Measurements from ENCODE around the gene TNNT2.

The TNNT2 gene

GRCh38 chr1:201357636-201358348 lies 19.7 kb downstream of the TNNT2 start:
- DNase-seq (ENCODE audit: low read depth): no peak
- H3K4me3 ChIP-seq (ENCODE audit: low read depth, low read length): no peak overlapping the region
- TF ChIP-seq MAX (IDR thresholded peaks at IDR 0.05; ENCODE audit: low read depth, low read length) (no peak), POLR2A (IDR thresholded peaks at IDR 0.05; ENCODE audit: extremely low read depth, insufficient read length) (no peak), MYC (IDR thresholded peaks at IDR 0.05; ENCODE audit: low read depth, low read length) (no peak)
- TF ChIP-seq, protein P1, sequence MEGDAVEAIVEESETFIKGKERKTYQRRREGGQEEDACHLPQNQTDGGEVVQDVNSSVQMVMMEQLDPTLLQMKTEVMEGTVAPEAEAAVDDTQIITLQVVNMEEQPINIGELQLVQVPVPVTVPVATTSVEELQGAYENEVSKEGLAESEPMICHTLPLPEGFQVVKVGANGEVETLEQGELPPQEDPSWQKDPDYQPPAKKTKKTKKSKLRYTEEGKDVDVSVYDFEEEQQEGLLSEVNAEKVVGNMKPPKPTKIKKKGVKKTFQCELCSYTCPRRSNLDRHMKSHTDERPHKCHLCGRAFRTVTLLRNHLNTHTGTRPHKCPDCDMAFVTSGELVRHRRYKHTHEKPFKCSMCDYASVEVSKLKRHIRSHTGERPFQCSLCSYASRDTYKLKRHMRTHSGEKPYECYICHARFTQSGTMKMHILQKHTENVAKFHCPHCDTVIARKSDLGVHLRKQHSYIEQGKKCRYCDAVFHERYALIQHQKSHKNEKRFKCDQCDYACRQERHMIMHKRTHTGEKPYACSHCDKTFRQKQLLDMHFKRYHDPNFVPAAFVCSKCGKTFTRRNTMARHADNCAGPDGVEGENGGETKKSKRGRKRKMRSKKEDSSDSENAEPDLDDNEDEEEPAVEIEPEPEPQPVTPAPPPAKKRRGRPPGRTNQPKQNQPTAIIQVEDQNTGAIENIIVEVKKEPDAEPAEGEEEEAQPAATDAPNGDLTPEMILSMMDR (IDR thresholded peaks at IDR 0.05; ENCODE audit: low read depth, low read length): no peak

- H3K4me3 ChIP-seq (ENCODE audit: low read depth, low read length): no peak overlapping the region
- TF ChIP-seq, protein P1 (IDR thresholded peaks at IDR 0.05; ENCODE audit: low read depth, low read length): no peak
- no peak for TF ChIP-seq MAX (IDR thresholded peaks at IDR 0.05; ENCODE audit: low read depth, low read length)
- DNase-seq (ENCODE audit: low read depth): no peak
Measured at GRCh38 chr1:201357211-201357610, 20.3 kb downstream of the TNNT2 start.

- no peak overlapping the region for H3K4me3 ChIP-seq (ENCODE audit: low read depth, low read length)
- DNase-seq (ENCODE audit: low read depth): no peak
- TF ChIP-seq, protein P1 (IDR thresholded peaks at IDR 0.05; ENCODE audit: low read depth, low read length): no peak
- no peak for TF ChIP-seq MAX (IDR thresholded peaks at IDR 0.05; ENCODE audit: low read depth, low read length)
- TF ChIP-seq MYC (IDR thresholded peaks at IDR 0.05; ENCODE audit: low read depth, low read length): no peak
- no peak for TF ChIP-seq POLR2A (IDR thresholded peaks at IDR 0.05; ENCODE audit: extremely low read depth, insufficient read length)
Measured at GRCh38 chr1:201356701-201357100, 20.8 kb downstream of the TNNT2 start.

GRCh38 chr1:201356236-201356635 lies 21.2 kb downstream of the TNNT2 start:
- no peak for DNase-seq (ENCODE audit: low read depth)
- TF ChIP-seq MAX (IDR thresholded peaks at IDR 0.05; ENCODE audit: low read depth, low read length): no peak
- TF ChIP-seq POLR2A (IDR thresholded peaks at IDR 0.05; ENCODE audit: extremely low read depth, insufficient read length): no peak
- TF ChIP-seq, protein P1 (IDR thresholded peaks at IDR 0.05; ENCODE audit: low read depth, low read length): no peak
- no peak for TF ChIP-seq MYC (IDR thresholded peaks at IDR 0.05; ENCODE audit: low read depth, low read length)
- no peak overlapping the region for H3K4me3 ChIP-seq (ENCODE audit: low read depth, low read length)

DNA sequence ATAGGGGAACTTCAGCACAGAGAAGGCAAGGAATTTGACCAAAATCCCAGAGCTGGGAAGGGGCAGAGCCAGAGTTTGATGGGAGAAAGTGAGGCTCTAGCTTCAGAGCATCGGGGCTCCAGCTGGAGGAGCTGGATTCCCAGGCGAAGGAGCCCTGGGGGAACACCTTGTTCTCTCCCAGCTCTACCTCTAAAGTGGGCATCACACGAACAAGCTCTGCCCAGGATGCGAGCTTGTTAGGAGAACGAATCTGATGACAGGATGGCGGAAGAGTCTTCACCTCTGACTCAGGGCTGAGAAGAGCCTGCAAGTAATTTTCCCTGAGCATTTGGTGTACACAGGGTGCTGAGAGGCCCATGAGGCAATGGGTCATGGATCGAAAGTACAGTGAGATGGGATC lies 22.0 kb downstream of the TNNT2 start:
- TF ChIP-seq MAX (IDR thresholded peaks at IDR 0.05; ENCODE audit: low read depth, low read length) (no peak), POLR2A (IDR thresholded peaks at IDR 0.05; ENCODE audit: extremely low read depth, insufficient read length) (no peak), MYC (IDR thresholded peaks at IDR 0.05; ENCODE audit: low read depth, low read length) (no peak)
- TF ChIP-seq, protein P1 (IDR thresholded peaks at IDR 0.05; ENCODE audit: low read depth, low read length): no peak
- no peak for DNase-seq (ENCODE audit: low read depth)
- no peak overlapping the region for H3K4me3 ChIP-seq (ENCODE audit: low read depth, low read length)

Data from NB4 (cell line).